Testis (tissue), 3 donors: Measurements from ENCODE around the gene GRWD1. TPM values are rescaled to one million over a fixed set of nuclear protein-coding genes. Genes with fewer than 3 reads are reported as not detected.

Experiments used
- DNase-seq: peaks from one replicate; pipeline ENCODE4 v3.0.0-alpha.2; 2019
- H3K27ac ChIP-seq, 2 donors: fragments of 200-600 bp; sonication (generic); one replicate each; pipeline ENCODE4 v1.5.1; 2019
- H3K27me3 ChIP-seq: fragments of 200-600 bp; sonication (generic); one replicate; pipeline ENCODE4 v1.5.1; 2019
- H3K36me3 ChIP-seq: fragments of 200-600 bp; sonication (generic); one replicate; pipeline ENCODE4 v1.5.1; 2017; ENCODE audit warnings: low read depth; ENCODE audit errors: missing control alignments
- H3K4me1 ChIP-seq: fragments of 200-600 bp; sonication (generic); one replicate; pipeline ENCODE4 v1.5.1; 2019
- H3K4me3 ChIP-seq, 2 donors: fragments of 200-600 bp; sonication (generic); one replicate each; pipeline ENCODE4 v1.5.1; 2017 to 2019
- H3K9me3 ChIP-seq: fragments of 200-600 bp; sonication (generic); one replicate; pipeline ENCODE4 v1.5.1; 2017
- CTCF ChIP-seq, 3 experiments: fragments of 450-650 bp in 2 of 3; fragments of 200-600 bp in 1 of 3; sonication (generic) in 1 of 3; IDR thresholded peaks; one replicate each; pipeline ENCODE4 v1.5.1; 2016 to 2019; ENCODE audit warnings: antibody characterized with exemption in 3 of 3, mild to moderate bottlenecking in 2 of 3, moderate library complexity in 1 of 3
- POLR2A ChIP-seq: fragments of 450-650 bp; IDR thresholded peaks from one replicate; pipeline ENCODE4 v1.6.1; 2017; ENCODE audit warnings: antibody characterized with exemption, mild to moderate bottlenecking, moderate library complexity
- WGBS, 2 donors: methylation state at CpG; one replicate each; pipeline ENCODE4 v1.1.5; 2018; 5-methylcytosine and 5-hydroxymethylcytosine counted together
- intact Hi-C: fragments of 100-400 bp; cut with DNase I; formaldehyde crosslinking; loops from one replicate; pipeline ENCODE4 v1.15.1; 2023; ENCODE audit warnings: low total_unique reads
- polyA plus RNA-seq: library from polyadenylated mRNA; stranded (reverse); fragments of 350-450 nt; fragmentation: Illumina TruSeq; extraction: RNeasy Lipid Tissue Mini Kit (QIAGEN cat#74804); gene quantifications from one replicate; pipeline ENCODE4 v1.2.3, GENCODE V29; 2014; ENCODE audit warnings: low read depth, low replicate concordance; ENCODE audit not compliant: insufficient read depth
- total RNA-seq, 2 donors: library from RNA; depleted of rRNA; stranded (reverse); fragments of >200 nt; gene quantifications; one replicate each; pipeline ENCODE4 v1.2.3, GENCODE V29; 2016

The GRWD1 gene
- total and polyA plus RNA-seq, 3 donors from 2014 or later: 17.8 to 35.2 (median 32.8) TPM

- intact Hi-C loops: no loop called here
- Histone ChIP-seq H3K4me3 (peak overlapping the region; percentile 26 to 31), H3K4me1 (peaks cover 18% of the 10 kb centered on the region), H3K36me3 (no peaks in the 10 kb centered on the region), H3K27me3 (no peaks in the 10 kb centered on the region), H3K27ac (peak overlapping the region in 1 of 2 donors; percentile 30), H3K9me3 (no peaks in the 10 kb centered on the region)
- DNase-seq: no peak
- 1 to 4% methylated on average over 17 of the region's 17 CpGs for WGBS, 2 donors
- TF ChIP-seq POLR2A: no peak
- TF ChIP-seq CTCF (IDR thresholded peaks at IDR 0.05): no peak
Measured at GRCh38 chr19:48398102-48398374, 47.7 kb upstream of the GRWD1 start.

GRCh38 chr19:48398375-48399235 is 47.2 kb upstream of the GRWD1 start:
- Histone ChIP-seq H3K36me3 (no peaks in the 10 kb centered on the region), H3K4me3 (peak overlapping the region; percentile 26 to 31), H3K27ac (peak overlapping the region in 1 of 2 donors; percentile 30), H3K9me3 (no peaks in the 10 kb centered on the region), H3K4me1 (peaks cover 15% of the 10 kb centered on the region), H3K27me3 (no peaks in the 10 kb centered on the region)
- TF ChIP-seq POLR2A (no peak), CTCF (IDR thresholded peaks at IDR 0.05) (no peak)
- 5 to 17% methylated on average over 30 to 92 of the region's 104 CpGs for WGBS, 2 donors
- peak; percentile 92 for DNase-seq
- intact Hi-C loops: no loop called here

- Histone ChIP-seq H3K27ac (no peak overlapping the region), H3K27me3 (no peaks in the 10 kb centered on the region), H3K4me1 (peaks cover 5% of the 10 kb centered on the region), H3K9me3 (no peaks in the 10 kb centered on the region), H3K4me3 (no peak overlapping the region), H3K36me3 (no peaks in the 10 kb centered on the region)
- TF ChIP-seq CTCF (IDR thresholded peaks at IDR 0.05) (no peak), POLR2A (no peak)
- intact Hi-C loops: no loop called here
- 31 to 40% methylated on average over 14 of the region's 14 CpGs for WGBS, 2 donors
- peak; percentile 66 for DNase-seq
Measured at GRCh38 chr19:48400018-48400742, 45.6 kb upstream of the GRWD1 start.

- 78 to 79% methylated on average over 5 of the region's 5 CpGs for WGBS, 2 donors
- Histone ChIP-seq H3K4me3 (no peak overlapping the region), H3K27me3 (no peaks in the 10 kb centered on the region), H3K27ac (no peak overlapping the region), H3K4me1 (no peaks in the 10 kb centered on the region), H3K36me3 (no peaks in the 10 kb centered on the region), H3K9me3 (no peaks in the 10 kb centered on the region)
- intact Hi-C loops: no loop called here
- TF ChIP-seq POLR2A (no peak), CTCF (IDR thresholded peaks at IDR 0.05) (no peak)
- no peak for DNase-seq
Measured at GRCh38 chr19:48401287-48401686, 44.5 kb upstream of the GRWD1 start.
